Endothelial cell of umbilical vein (primary cell): Measurements from ENCODE around the gene NMS. TPM values are rescaled to one million over a fixed set of nuclear protein-coding genes. Genes with fewer than 3 reads are reported as not detected.

Experiments used
- BruUV-seq: library from RNA; stranded (reverse); fragments of 400-500 nt; replicated peaks from 2 replicates; lab custom pipeline; 2021; lab: Mats Ljungman, UMichigan
- CTCF ChIA-PET: fragments of 300-600, 350-600 bp; sonication (Branson Sonifier 250); formaldehyde crosslinking; loops from one replicate; lab custom pipeline; 2021; ENCODE audit warnings: antibody characterized with exemption, inconsistent platforms; lab: Charles Lee
- POLR2A ChIA-PET: fragments of 300-600, 350-600 bp; sonication (Branson Sonifier 250); formaldehyde crosslinking; loops from one replicate; lab custom pipeline; 2021; ENCODE audit warnings: antibody characterized with exemption, inconsistent platforms; lab: Charles Lee
- DNase-seq: peaks from one replicate; pipeline ENCODE4 v3.0.0-alpha.2; 2011; ENCODE audit warnings: low read depth, low spot score
- FAIRE-seq: peaks from 2 replicates; lab custom pipeline; 2011; peaks lifted over from hg19 to GRCh38; lab: Jason Lieb, UNC
- H2AFZ ChIP-seq: 2 replicates; pipeline ENCODE4 v1.6.0; 2012; ENCODE audit warnings: low read depth, low read length, control low read depth, inconsistent platforms
- H3K27ac ChIP-seq: 2 replicates; pipeline ENCODE4 v1.5.1; 2011; ENCODE audit warnings: low read depth, mild to moderate bottlenecking, control low read depth, low read length, moderate library complexity; ENCODE audit not compliant: insufficient read depth
- H3K27me3 ChIP-seq, 2 experiments: 2 replicates each; pipeline versions ENCODE4 v1.6.0 to v1.6.1; 2011; ENCODE audit warnings: low read length in 2 of 2, mixed read lengths in 1 of 2; ENCODE audit not compliant: control insufficient read depth in 2 of 2, insufficient read depth in 2 of 2
- H3K36me3 ChIP-seq, 2 experiments: 2 replicates in 1 of 2; 3 replicates in 1 of 2; pipeline ENCODE4 v1.5.1; 2011; ENCODE audit warnings: low read length in 2 of 2, mild to moderate bottlenecking in 1 of 2, moderate library complexity in 1 of 2; ENCODE audit not compliant: control insufficient read depth in 2 of 2, insufficient read depth in 2 of 2; ENCODE audit errors: extremely low read depth in 1 of 2
- H3K4me1 ChIP-seq: 3 replicates; pipeline ENCODE4 v1.5.1; 2011; ENCODE audit warnings: mild to moderate bottlenecking, low read length; ENCODE audit not compliant: control insufficient read depth, insufficient read depth; ENCODE audit errors: extremely low read depth
- H3K4me2 ChIP-seq: 2 replicates; pipeline ENCODE4 v1.6.1; 2011; ENCODE audit warnings: low read length, control low read depth, mixed read lengths; ENCODE audit not compliant: insufficient read depth
- H3K4me3 ChIP-seq, 3 experiments: fragments of 200-600 bp in 1 of 3; sonication (generic), shearing (Covaris generic) in 1 of 3; replicated peaks in 1 of 3; 2 replicates each; pipeline ENCODE4 v1.5.1; 2011 to 2016; ENCODE audit warnings: control low read depth in 3 of 3, low read length in 3 of 3, mild to moderate bottlenecking in 2 of 3, inconsistent platforms in 1 of 3, low read depth in 1 of 3, moderate library complexity in 1 of 3; ENCODE audit not compliant: insufficient read depth in 1 of 3
- H3K79me2 ChIP-seq: 2 replicates; pipeline ENCODE4 v1.6.0; 2012; ENCODE audit warnings: low read length, inconsistent platforms; ENCODE audit not compliant: control insufficient read depth, insufficient read depth
- H3K9ac ChIP-seq: replicated peaks from 2 replicates; pipeline ENCODE3; 2011; ENCODE audit warnings: low read length, control low read depth; ENCODE audit not compliant: insufficient read depth; ENCODE audit errors: extremely low read depth
- H3K9me1 ChIP-seq: replicated peaks from 3 replicates; pipeline ENCODE4 v1.6.0; 2011; ENCODE audit warnings: mild to moderate bottlenecking, low read length; ENCODE audit not compliant: control insufficient read depth, insufficient read depth; ENCODE audit errors: extremely low read depth
- H3K9me3 ChIP-seq: replicated peaks from 2 replicates; pipeline ENCODE4 v1.5.1; 2012; ENCODE audit warnings: low read length, inconsistent platforms; ENCODE audit not compliant: control insufficient read depth, insufficient read depth
- H4K20me1 ChIP-seq: replicated peaks from 2 replicates; pipeline ENCODE3; 2011; ENCODE audit warnings: mild to moderate bottlenecking, low read length; ENCODE audit not compliant: control insufficient read depth, insufficient read depth; ENCODE audit errors: extremely low read depth
- CTCF ChIP-seq, 2 donors: IDR thresholded peaks; 1 replicate in 1 of 2; 2 replicates in 1 of 2; pipeline ENCODE4 v1.5.1; 2011; ENCODE audit warnings: low read length in 2 of 2, mild to moderate bottlenecking in 2 of 2, moderate library complexity in 2 of 2, control low read depth in 1 of 2, inconsistent platforms in 1 of 2, low read depth in 1 of 2; ENCODE audit not compliant: insufficient read depth in 1 of 2; ENCODE audit errors: extremely low read depth in 1 of 2
- EZH2 ChIP-seq: IDR thresholded peaks from 2 replicates; pipeline ENCODE4 v1.6.1; 2012; ENCODE audit warnings: borderline replicate concordance, low read depth, mild to moderate bottlenecking, moderate library complexity, low read length, inconsistent platforms; ENCODE audit not compliant: severe bottlenecking
- FOS ChIP-seq: IDR thresholded peaks from 2 replicates; pipeline ENCODE4 v1.6.1; 2011; ENCODE audit warnings: mild to moderate bottlenecking, low read length, moderate library complexity, borderline replicate concordance; ENCODE audit not compliant: insufficient read depth
- GATA2 ChIP-seq: IDR thresholded peaks from 2 replicates; pipeline ENCODE4 v1.7.0; 2011; ENCODE audit warnings: low read depth, mild to moderate bottlenecking, moderate library complexity, mixed read lengths, low read length; ENCODE audit not compliant: insufficient read length, insufficient read depth
- JUN ChIP-seq: IDR thresholded peaks from 2 replicates; pipeline ENCODE4 v1.6.1; 2011; ENCODE audit warnings: borderline replicate concordance, low read depth; ENCODE audit not compliant: insufficient read length, insufficient read depth
- MYC ChIP-seq: IDR thresholded peaks from one replicate; pipeline ENCODE4 v1.6.1; 2011; ENCODE audit warnings: mild to moderate bottlenecking, low read depth, low read length
- POLR2A ChIP-seq: IDR thresholded peaks from 2 replicates; pipeline ENCODE4 v1.6.1; 2012; ENCODE audit warnings: low read depth, mild to moderate bottlenecking, control low read depth, low read length
- POLR2AphosphoS5 ChIP-seq: IDR thresholded peaks from 2 replicates; pipeline ENCODE4 v1.6.1; 2012; ENCODE audit warnings: low read depth, mild to moderate bottlenecking, control low read depth, low read length, moderate library complexity; ENCODE audit not compliant: insufficient read depth
- dilution Hi-C: fragments of 300-500 bp; cut with MboI; formaldehyde crosslinking; loops from one replicate; pipeline ENCODE4 v1.15.0; 2019; ENCODE audit warnings: low sequenced_read_pairs; ENCODE audit not compliant: extremely low pct_ligation_motif_present
- intact Hi-C: fragments of 100-400 bp; cut with micrococcal nuclease; formaldehyde crosslinking; loops from one replicate; pipeline ENCODE4 v1.10.0; 2022
- polyA plus RNA-seq, 4 experiments: library from polyadenylated mRNA; depleted of rRNA in 3 of 4; stranded (reverse) in 3 of 4; unstranded in 1 of 4; fragments of >200 nt; gene quantifications; 2 replicates each; pipeline versions ENCODE4 v1.2.1 to v1.2.3, GENCODE V29; 2011 to 2012; ENCODE audit warnings: missing spikeins in 1 of 4
- total RNA-seq: library from RNA; stranded (reverse); gene quantifications from 2 replicates; pipeline ENCODE4 v1.2.3, GENCODE V29; 2021
- TF ChIP-seq, protein P1 (sequence below): IDR thresholded peaks from 2 replicates; pipeline ENCODE4 v1.6.1; 2011; ENCODE audit not compliant: insufficient read depth, insufficient read length

Gene NMS
- total and polyA plus RNA-seq, 2 donors (not counting 3 experiments of a cell fraction or from before 2014, with no cell fraction given): not detected

DNA sequence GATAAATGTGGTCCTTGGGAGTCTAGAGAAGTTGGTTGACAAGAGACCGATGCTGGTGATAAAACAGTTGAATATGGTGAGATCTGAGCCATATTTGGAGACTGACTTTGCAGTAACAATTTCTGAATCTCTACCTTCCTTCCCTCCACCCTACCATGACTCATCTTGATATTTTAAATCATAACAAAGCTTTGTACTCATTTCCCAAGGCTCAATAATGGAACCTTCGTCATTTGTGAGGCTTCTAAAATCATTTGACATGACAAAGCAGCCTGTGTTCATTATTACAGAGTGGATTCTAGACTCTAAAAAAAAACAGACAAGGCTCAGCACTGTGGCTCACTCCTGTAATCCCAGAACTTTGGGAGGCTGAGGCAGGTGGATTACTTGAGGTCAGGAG lies 54.0 kb downstream of the NMS start:
- Histone ChIP-seq H3K9ac (no peak overlapping the region), H3K27ac (no peak overlapping the region), H3K9me1 (no peaks in the 10 kb centered on the region), H3K79me2 (no peaks in the 10 kb centered on the region), H3K27me3 (no peaks in the 10 kb centered on the region), H3K9me3 (no peaks in the 10 kb centered on the region), H2AFZ (no peak overlapping the region), H3K4me2 (no peak overlapping the region), H4K20me1 (no peaks in the 10 kb centered on the region), H3K4me3 (no peak overlapping the region), H3K36me3 (no peaks in the 10 kb centered on the region), H3K4me1 (no peaks in the 10 kb centered on the region)
- no peak for DNase-seq
- intact Hi-C loops: no loop called here
- TF ChIP-seq EZH2 (no peak), FOS (no peak), POLR2A (no peak), CTCF (IDR thresholded peaks at IDR 0.05; ENCODE audit: extremely low read depth in 1 of 2, insufficient read depth in 1 of 2, low read depth in 1 of 2, low read length in 2 of 2) (no peak), GATA2 (no peak), JUN (no peak), POLR2AphosphoS5 (no peak), MYC (no peak)
- TF ChIP-seq, protein P1, sequence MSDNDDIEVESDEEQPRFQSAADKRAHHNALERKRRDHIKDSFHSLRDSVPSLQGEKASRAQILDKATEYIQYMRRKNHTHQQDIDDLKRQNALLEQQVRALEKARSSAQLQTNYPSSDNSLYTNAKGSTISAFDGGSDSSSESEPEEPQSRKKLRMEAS: no peak
- FAIRE-seq: no peak
- ChIA-PET CTCF (no interaction called here), POLR2A (no interaction called here)
- no TSS peak for BruUV-seq
- dilution Hi-C loops: no loop called here
